NCI-H774 (cell line): Measurements from ENCODE around the gene IL19.

ENCODE experiments used
- DNase-seq: peaks from one replicate; lab custom pipeline; 2025; lab: John Stamatoyannopoulos, UW

IL19 gene

GRCh38 chr1:206770531-206771337, at the start of gene IL19:
IL19 (plus strand) TSS chr1:206770773; CDS start chr1:206836663, 65,890 bp downstream.
- no peak for DNase-seq

GRCh38 chr1:206721454-206721853, 49.1 kb upstream of the IL19 start:
- no peak for DNase-seq

- DNase-seq, result no peak
Observed at GRCh38 chr1:206722751-206723461, 47.7 kb upstream of the IL19 start.

DNA sequence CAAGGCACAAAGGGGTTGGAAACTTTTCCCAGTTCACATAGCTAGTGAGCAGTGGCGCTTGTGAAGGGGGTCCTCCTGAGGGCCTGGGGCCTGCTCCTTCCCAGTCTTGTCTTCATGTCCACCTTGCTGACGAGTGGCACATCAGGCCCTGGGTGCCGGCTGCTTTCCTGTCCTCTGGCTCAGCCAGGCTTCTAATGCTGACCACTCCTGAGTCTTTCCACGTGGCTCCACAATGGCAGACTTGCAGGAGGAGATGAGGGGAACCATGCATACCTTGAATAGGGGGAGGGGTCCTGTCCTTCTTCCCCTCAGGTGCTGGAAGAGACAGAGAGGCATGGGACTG, 47.1 kb upstream of the IL19 start:
- no peak for DNase-seq

DNA sequence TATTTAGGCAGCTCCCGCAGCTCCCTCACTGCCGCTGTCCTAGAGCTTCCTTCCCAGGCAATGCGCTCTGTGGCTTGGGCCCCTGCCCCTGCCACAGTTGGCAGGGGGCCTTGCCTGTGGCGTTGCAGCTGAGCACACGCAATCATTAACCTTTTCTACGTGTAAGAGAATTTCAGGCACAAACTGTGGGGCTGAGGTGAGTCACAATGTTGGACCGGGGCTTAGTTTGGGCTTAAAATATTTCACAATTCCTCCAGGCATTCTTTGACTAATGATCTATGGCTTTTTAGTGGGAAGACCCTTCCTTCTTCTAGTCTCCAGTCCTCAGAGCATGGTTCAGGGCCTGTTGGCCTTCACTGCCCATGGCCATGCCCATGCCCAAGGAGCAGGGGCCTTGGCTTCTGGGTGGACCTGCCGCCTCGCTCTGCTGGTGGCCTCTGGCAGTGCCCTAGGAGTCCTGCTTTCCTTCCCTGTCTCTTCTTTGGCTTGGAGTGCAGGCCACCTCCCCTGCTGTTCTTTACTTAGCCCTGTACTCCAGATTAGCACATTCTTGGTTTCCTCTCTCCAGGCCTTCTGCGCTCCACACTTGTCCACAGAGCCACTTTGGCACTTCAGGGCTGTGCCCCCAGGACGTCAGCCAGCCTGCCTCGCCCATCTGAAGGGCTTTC, 46.6 kb upstream of the IL19 start:
- no peak for DNase-seq

- no peak for DNase-seq
Observed at GRCh38 chr1:206725109-206725963, 45.2 kb upstream of the IL19 start.

DNA sequence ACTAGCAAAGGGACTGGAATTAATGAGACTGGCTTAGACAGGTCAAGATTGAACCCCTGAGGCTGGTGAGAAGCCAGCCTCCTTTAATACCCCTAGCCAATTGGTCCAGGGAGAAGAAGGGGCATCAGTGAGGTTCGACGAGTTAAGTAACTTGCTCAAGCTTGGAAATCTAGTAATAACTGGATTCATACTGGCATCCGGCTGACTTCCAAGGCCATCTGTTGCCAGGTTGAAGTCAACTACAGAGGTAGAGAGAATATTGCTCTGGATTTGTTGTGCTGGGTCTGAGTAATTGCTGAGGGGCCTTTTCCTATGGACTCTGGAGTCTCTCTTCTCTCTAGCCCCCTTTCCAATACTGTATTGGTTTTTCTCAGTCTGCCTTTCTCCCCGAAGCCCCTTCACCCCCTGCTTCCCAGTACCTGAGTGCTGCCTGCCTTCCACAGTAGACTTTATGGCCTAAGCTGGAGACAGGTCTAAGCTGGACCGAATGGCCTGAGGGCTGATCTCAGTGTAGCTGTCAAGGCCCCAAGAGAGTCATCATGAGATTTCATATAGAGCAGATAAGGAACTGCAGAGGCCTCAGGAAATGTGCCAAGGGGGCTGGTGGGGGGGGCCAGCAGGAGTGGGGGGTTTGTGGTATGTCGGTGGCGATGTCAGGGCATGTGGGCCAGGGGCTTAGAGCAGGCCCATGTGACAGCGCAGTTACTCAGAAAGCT, 42.4 kb upstream of the IL19 start:
- DNase-seq, result no peak

DNA sequence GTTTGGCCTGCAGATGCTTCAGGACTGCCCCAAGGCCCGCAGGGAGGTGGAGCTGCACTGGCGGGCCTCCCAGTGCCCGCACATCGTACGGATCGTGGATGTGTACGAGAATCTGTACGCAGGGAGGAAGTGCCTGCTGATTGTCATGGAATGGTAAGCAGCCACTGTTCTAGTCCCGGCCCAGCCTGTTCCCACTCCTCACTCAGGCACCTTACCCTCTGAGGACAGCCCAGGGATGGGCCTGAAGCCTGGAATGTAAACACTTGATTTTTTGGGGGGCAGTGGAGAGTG, 41.9 kb upstream of the IL19 start:
- no peak for DNase-seq

DNA sequence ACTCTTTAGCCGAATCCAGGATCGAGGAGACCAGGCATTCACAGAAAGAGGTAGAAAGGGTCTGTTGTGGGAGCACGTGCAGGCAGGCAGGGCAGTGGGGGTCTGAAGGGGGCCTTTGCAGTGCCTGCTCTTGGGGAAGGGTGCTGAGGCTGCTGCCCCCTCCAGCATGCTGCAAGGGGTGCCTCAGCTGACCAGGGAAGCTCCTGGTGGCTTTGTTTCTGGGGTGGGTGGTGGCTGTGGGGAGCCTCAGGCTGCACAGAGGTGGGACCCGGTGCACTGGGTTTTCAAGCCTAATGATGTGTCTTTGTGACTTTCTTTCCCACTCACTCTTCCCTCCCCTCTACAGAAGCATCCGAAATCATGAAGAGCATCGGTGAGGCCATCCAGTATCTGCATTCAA, 41.5 kb upstream of the IL19 start:
- DNase-seq, result no peak

DNA sequence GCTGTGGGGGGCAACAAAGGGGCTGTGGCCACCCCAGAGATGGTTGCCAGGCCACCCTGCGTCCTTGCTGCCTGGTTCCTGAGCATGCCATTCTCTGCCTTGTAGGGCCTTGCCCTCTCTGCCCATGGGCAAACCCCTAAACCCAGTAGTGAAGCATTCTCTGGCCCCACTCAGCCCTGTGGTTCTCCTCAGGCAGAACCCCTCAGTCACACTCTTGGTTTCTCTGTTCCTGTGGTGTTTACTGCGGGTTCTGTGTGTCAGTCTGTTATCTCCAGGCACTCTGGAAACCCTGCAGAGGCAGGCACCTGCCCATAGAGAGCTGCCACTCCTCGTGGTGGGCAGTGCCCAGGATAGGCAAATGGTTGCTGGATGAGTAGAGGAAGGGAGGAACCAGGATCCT, 41.1 kb upstream of the IL19 start:
- DNase-seq, result no peak

- DNase-seq, result no peak
Observed at GRCh38 chr1:206732508-206732907, 38.1 kb upstream of the IL19 start.

- no peak for DNase-seq
Observed at GRCh38 chr1:206732992-206733391, 37.6 kb upstream of the IL19 start.

DNA sequence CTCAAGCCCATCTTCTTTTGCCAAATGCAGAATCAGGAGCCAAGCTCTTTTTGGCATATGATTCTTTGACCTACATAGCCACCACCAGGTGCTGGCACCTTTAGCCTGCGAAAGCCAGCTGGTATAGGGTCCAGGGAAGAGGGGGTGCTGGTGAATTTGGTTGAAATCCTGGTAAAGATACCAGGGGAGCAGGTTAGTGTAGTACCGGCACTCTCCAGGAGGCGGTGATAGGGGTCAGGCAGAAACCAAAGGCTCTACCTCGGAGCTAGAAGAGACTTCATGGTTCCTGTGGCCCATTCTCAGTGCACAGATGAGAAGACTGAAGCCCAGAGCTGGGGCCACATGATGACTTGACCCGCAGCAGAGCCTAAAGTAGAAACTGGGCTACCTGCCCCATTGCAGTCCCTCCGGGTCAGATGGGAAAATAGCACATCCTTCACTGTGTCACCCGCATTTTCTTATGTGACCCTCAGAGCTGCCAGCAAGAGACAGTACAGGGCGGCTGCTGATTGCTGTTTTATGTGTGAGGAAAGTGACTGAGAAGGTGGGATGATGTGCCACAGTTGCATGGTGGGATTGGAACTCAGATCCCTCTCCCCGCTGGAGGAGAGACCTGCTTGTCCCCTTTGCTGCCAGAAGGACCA, 36.0 kb upstream of the IL19 start:
- DNase-seq, result no peak

DNA sequence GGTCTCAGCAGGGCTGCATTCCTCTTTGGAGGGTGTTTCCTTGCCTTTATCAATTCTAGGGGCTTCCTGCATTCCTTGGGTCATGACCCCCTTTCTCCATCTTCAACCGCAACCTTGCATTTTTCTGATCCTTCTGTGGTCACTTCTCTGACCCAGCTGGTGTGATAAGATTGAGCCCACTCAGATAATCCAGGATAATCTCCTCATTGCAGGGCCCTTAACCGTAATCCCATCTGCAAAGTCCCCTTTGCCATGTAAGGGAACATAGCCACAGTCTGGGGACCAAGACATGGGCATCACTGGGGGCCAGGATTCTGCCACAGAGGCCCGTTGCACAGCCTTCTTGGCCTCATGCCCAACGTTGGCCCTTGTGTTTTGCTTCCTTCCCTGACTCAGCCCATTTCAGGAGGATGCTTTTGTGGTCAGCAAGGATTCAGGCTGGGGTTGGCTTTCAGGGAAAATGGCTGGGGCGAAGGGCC, 35.0 kb upstream of the IL19 start:
- no peak for DNase-seq

- no peak for DNase-seq
Observed at GRCh38 chr1:206736878-206737728, 33.5 kb upstream of the IL19 start.

DNA sequence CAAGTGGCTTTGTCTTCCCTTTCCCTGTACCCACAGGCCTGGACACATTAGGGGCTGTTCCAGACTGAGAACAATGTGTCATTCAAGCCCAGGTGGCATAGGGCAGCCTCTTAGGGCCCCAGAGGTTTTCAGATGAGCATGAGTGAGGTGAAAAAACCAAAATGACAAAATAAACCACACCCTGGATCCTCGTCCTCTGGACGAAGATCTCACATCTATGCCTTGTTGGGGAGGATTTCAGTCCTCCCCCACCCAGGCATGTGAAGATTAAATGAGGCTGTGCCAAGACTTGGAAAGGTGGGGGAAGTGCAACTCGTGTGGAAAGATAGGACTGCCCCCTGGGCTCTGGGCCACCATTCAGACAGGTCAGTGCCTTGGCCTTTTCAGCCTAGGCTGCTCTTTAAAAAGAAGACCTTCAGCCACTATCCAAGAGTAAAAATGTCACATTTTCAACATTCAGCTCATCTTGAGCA, 32.8 kb upstream of the IL19 start:
- DNase-seq, result no peak

GRCh38 chr1:206738370-206739366, 31.9 kb upstream of the IL19 start:
- no peak for DNase-seq

- no peak for DNase-seq
Observed at GRCh38 chr1:206739411-206740076, 31.0 kb upstream of the IL19 start.
